IPS-18c (cell line): ENCODE results near the gene ZNF865.
"Not testable (repeated sequence)": the region's sequence is repeated elsewhere in the genome, so short reads cannot be mapped to it uniquely, and the experiment has no call there.

Experiments
- H3K4me3 ChIP-seq: 2 replicates; pipeline ENCODE4 v1.7.0; 2013; ENCODE audit warnings: low read depth, mild to moderate bottlenecking, low read length, moderate library complexity; ENCODE audit not compliant: insufficient read depth
- H3K9me3 ChIP-seq: one replicate; pipeline ENCODE4 v1.6.1; 2013; ENCODE audit warnings: mild to moderate bottlenecking, low read length, moderate library complexity; ENCODE audit not compliant: control insufficient read depth, insufficient read depth

The ZNF865 gene

DNA sequence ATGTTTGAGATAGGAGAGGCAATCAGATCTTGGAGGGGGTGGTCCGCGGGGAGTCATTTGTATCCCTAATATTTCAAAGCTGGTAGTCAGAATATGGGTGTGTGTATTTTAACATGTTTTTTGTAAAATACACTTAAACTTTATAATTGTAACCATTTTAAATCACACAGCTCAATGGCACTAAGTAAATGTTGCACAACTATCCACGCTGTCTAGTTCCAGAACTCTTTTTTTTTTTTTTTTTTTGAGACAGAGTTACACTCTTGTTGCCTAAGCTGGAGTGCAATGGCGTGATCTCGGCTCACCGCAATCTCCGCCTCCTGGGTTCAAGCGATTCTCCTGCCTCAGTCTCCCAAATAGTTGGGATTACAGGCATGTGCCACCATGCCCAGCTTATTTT lies 21.6 kb upstream of the ZNF865 start:
- H3K4me3 ChIP-seq, H3K9me3 ChIP-seq: not testable (repeated sequence)

DNA sequence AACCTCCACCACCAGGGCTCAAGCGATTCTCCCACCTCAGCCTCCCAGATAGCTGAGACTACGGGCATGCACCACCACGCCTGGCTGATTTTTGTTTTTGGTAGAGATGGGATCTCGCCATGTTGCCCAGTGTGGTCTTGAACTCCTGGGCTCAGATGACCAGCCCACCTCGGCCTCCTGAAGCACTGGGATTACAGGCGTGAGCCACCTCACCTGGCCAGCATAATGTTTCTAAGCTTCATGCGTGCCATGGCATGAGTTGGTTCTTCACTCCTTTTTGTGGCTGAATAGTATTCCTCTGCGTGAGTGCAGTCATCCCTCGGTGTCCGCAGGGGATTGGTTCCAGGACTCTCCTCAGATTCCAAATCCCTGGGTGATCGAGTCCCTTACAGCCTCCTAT lies 20.6 kb upstream of the ZNF865 start:
- Histone ChIP-seq H3K9me3 (no peaks in the 10 kb centered on the region), H3K4me3 (no peak overlapping the region)

- peak overlapping the region; percentile 58 for H3K4me3 ChIP-seq
- no peaks in the 10 kb centered on the region for H3K9me3 ChIP-seq
Observed at GRCh38 chr19:55585658-55586339, 19.6 kb upstream of the ZNF865 start.

GRCh38 chr19:55586976-55587668 lies 18.3 kb upstream of the ZNF865 start:
- peak overlapping the region; percentile 55; the same call in 1 of the 2 replicates for H3K4me3 ChIP-seq
- H3K9me3 ChIP-seq: no peaks in the 10 kb centered on the region

- Histone ChIP-seq H3K4me3 (no peak overlapping the region), H3K9me3 (no peaks in the 10 kb centered on the region)
Observed at GRCh38 chr19:55588738-55589137, 16.7 kb upstream of the ZNF865 start.

- H3K4me3 ChIP-seq: no peak overlapping the region
- H3K9me3 ChIP-seq: no peaks in the 10 kb centered on the region
Observed at GRCh38 chr19:55590109-55590508, 15.3 kb upstream of the ZNF865 start.

DNA sequence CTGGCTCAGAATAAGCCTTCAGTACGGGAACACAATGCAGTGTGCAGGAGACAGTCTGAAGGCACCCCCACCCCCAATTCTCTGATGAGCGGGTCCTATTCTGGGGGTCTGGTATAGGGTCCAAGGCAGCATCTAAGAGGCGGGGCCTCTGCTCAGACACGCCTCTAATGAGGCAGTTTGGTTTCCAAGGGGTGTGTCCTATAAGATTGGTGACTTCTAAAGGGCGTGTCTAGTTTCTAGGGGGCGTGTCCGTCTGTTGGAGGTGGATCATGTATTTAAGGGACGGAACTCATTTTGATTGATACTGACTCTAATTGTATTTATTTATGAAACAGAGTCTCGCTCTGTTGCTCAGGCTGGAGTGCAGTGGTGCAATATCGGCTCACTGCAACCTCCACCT lies 14.8 kb upstream of the ZNF865 start:
- H3K4me3 ChIP-seq: no peak overlapping the region

DNA sequence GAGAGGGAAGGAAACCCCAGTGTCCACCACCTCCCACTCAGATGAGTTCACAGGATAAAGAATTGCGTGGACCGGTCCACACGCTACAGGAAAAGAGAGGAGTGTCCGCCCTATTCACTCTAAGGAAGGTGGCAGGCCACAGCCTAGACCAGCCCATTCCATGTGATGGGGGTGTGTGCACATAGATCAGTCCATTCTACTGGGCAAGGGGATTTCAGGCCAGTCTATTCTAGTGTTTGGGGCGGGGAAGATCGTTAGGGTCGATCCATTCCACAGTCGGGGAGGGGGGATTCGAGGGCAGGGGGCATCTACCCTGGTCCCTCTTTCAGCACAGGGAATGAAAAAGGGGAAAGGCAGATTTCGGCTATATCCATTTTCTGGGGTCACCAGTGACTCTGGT lies 13.9 kb upstream of the ZNF865 start:
- Histone ChIP-seq H3K4me3 (no peak overlapping the region), H3K9me3 (no peaks in the 10 kb centered on the region)

More for the DNA sequence above, 14.8 kb upstream of the ZNF865 start:
- H3K9me3 ChIP-seq: no peaks in the 10 kb centered on the region

DNA sequence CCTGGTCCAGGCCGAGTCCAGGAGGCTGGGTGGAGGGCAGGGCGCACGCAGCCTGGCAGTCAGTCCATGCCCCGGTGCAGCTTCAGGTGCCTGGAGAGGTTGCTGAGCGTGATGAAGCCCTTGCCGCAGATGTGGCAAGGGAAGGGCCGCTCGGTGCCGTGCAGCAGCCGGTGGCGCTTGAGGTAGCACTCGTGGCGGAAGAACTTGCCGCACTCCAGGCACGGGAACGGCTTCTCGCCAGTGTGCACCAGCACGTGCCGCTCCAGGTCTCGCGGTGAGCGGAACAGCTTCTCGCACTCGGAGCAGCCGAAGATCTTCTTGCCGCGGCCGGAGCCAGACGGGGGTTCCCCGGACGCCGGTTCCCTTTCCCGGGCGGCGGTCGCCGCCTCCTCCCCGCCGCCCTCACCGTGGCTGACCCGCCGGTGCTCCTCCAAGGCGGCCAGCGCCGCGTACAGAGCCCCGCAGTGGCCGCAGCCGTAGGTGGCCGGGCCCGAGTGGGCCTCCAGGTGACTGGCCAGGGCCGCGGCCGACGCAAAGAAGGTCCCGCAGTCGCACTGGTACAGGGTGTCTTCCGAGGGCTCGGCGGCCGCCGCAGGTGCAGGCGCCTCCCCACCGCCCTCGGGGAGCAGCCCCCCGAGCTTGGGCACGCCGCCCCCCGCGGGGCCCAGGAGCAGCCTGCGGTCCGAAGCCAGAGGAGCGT lies 12.9 kb upstream of the ZNF865 start:
- H3K4me3 ChIP-seq: no peak overlapping the region
- no peaks in the 10 kb centered on the region for H3K9me3 ChIP-seq

GRCh38 chr19:55593096-55593772 lies 12.2 kb upstream of the ZNF865 start:
- Histone ChIP-seq H3K9me3 (no peaks in the 10 kb centered on the region), H3K4me3 (no peak overlapping the region)

DNA sequence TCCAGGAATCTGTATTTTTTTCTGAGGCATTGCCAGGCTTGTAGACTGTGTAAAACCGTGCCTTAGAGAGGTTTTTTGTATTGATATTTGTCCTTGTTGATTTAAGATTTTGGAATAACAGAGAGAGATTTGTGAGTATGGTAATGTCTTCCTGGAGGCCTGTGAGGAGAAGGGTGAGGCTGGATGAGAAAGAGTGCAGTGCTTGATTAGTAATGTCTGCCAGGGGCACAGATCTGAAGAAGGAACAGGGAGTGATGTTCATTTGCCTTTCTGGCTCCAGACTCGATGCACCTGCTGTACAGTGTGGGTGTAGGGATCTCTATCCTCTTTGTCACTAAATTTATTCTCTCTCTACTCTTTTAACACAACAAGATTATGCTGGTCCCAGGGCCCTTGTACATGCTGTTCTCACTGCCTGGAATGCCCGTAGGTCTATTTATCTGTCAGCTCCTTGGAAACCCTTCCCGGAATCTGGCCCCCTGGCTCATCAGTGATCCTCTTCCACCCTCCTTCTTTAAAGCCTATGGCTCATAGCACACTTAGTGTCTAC lies 10.4 kb upstream of the ZNF865 start:
- H3K4me3 ChIP-seq: no peak overlapping the region
- H3K9me3 ChIP-seq: no peaks in the 10 kb centered on the region

DNA sequence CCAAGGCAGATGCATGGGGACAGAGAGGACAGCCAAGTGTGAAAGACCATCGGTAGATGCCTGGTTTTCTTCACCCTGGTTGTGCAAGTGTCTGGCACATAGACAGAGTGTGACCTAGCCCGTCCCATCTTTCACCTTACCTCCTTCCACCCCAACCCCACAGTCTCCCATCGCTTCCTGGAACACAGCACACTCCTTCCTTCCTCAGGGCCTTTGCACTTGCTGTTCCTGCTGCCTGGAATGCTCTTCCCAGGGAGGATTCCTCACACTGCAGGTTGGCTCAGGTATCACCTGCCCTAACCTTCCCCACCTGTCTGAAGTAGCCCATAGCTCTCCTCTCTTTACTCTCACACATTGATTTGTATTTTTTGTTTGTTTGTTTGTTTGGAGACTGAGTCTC lies 9.1 kb upstream of the ZNF865 start:
- Histone ChIP-seq H3K9me3 (no peaks in the 10 kb centered on the region), H3K4me3 (no peak overlapping the region)

DNA sequence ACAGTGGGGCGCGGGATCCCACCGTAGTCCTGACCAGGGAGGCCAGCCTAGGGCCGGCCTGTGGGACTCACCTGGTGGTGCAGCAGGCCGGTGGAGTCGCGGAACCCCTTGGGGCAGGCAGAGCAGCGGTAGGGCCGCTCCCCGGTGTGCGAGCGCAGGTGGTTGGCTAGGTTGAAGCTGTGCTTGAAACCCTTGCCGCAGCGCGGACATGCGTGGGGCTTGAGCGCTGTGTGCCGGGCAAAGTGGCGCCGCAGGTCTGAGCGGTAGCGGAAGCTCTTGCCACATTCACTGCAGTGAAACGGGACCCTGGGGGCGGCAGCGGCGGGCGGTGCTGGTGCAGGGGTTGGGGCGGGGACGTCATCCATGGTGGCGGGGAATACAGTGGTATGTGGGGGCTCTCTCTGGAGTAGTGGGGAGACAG lies 7.9 kb upstream of the ZNF865 start:
- Histone ChIP-seq H3K4me3 (no peak overlapping the region; the same call in 1 of the 2 replicates), H3K9me3 (no peaks in the 10 kb centered on the region)

DNA sequence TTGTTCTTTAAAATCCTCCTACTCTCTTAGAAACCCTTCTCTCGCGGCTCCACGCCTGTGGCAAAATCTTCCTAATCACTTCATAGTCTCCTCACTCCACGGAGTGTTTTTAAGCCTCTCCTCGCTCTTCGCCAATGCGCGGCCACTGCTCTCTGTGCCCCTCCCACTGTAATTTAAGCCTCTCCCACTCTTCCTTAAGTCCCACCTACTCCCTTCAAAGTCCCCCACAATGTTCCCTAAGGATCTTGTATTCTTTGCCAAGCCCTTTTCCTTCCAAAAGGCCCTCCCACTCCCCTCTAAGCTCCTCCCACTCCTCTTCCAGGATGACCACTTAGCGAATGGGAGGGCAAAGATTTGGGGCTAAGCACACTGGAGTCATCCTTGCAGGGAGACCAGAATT lies 7.4 kb upstream of the ZNF865 start:
- no peak overlapping the region; the same call in 1 of the 2 replicates for H3K4me3 ChIP-seq
- no peaks in the 10 kb centered on the region for H3K9me3 ChIP-seq

DNA sequence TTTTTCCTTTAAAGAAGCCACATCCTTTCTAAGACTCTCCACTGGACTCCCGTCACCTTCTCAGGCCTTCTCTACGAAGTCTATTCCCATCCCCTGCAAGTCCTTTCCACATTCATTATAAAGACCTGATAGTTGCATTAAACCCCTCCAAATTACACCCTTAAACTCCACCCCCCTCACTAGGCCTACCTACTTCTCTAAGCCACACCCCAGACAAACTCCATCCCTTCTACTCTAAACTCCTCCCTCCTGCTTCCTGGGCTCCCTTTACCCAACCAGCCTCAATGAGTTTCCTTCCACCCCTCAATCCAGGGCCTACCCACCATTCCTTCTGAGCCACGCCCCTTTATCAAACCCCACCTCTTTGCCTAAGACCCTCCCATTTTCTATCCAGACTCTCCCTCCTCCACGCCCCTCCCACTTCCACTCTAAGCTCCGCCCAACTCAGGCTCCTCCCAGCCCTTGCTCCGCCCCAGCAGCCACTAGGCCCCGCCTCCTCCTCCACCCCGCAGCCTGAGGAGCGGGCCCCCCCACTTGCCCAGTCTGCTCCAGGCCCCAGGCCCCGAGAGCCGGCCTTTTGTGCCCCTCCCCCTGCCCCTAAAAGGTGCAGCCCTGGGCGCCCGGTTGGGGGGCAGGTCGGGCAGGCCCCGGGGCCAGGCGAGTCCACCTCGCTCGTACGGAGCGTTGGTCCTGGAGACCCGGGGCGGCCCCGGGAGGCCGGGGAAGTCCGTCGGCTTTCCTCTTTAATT lies 6.6 kb upstream of the ZNF865 start:
- H3K9me3 ChIP-seq: no peaks in the 10 kb centered on the region

GRCh38 chr19:55599468-55599841 lies 6.0 kb upstream of the ZNF865 start, which contains the start of gene FIZ1:
TSS of gene FIZ1 (minus strand) at chr19:55599517. CDS start at chr19:55597865, 1,652 bp downstream.
- Histone ChIP-seq H3K4me3 (peak within 1 kb of the TSS; percentile 77), H3K9me3 (no peaks in the 10 kb centered on the region)

More for the DNA sequence above, 6.6 kb upstream of the ZNF865 start:
- peak overlapping the region; percentile 77 for H3K4me3 ChIP-seq
